GM12891 (cell line): ENCODE data around the gene ZFAND3.

Experiments
- DNase-seq: peaks from one replicate; pipeline ENCODE4 v3.0.0; 2011; ENCODE audit warnings: low spot score; ENCODE audit not compliant: insufficient read length
- FAIRE-seq: peaks from 2 replicates; lab custom pipeline; 2011; peaks lifted over from hg19 to GRCh38; lab: Jason Lieb, UNC
- PAX5 ChIP-seq: IDR thresholded peaks from 2 replicates; pipeline ENCODE4 v1.6.1; 2011; ENCODE audit warnings: low read length, moderate library complexity, mild to moderate bottlenecking; ENCODE audit not compliant: insufficient read depth, severe bottlenecking
- POLR2A ChIP-seq: IDR thresholded peaks from 2 replicates; pipeline ENCODE4 v1.6.1; 2011; ENCODE audit warnings: low read depth, low read length, control low read depth
- POLR2AphosphoS5 ChIP-seq: IDR thresholded peaks from 2 replicates; pipeline ENCODE4 v1.6.1; 2011; ENCODE audit warnings: low read depth, low read length, control low read depth
- POU2F2 ChIP-seq: IDR thresholded peaks from 2 replicates; pipeline ENCODE4 v1.6.1; 2011; ENCODE audit warnings: low read depth, mild to moderate bottlenecking, control low read depth, low read length, moderate library complexity
- SPI1 ChIP-seq: IDR thresholded peaks from 2 replicates; pipeline ENCODE4 v1.6.1; 2011; ENCODE audit warnings: low read depth, low read length, control low read depth
- TAF1 ChIP-seq: IDR thresholded peaks from 2 replicates; pipeline ENCODE4 v1.6.1; 2011; ENCODE audit warnings: low read depth, low read length, control low read depth

ZFAND3 gene

DNA sequence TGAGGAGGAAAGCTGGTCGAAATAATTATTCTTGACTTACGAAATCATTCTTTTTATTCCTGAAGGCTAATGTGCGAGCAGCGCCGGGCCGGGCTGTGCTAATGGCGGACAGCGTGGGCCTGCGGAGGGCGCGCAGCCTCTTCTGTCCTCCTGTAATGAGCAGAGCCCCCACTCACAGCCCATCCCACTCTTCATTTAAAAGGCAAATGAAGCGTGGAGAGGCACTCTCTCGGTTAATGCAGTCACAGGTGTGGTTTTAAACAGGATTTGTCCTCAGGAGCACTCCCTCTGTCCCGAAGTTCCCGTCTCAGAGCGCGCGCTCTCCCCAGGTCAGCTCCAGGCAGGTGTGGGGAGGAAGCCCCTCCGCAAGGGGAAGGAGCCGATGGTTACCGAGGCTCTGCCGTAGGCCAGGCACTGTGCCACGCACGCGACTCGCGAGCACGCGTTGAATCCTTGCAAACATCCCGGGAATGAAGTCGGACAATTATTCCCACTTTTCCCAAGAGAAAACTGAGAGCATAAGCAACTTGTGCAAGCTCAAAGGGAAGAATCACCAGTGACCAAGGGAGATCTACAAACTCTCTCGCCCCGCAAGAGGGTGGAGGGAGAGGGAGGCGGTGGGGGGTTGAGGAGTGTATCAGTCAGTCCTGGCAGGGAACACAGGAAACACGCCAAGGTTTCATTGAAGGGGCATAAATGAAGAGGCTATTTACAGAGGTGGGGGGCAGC, 35.5 kb upstream of the ZFAND3 start:
- no peak for TF ChIP-seq POLR2A
- TF ChIP-seq POU2F2: no peak
- 0 out of 2 replicates have a peak, but pooled peaks have one; percentile 40 for TF ChIP-seq TAF1
- peak; percentile 49 for DNase-seq
- peak; percentile 66 for FAIRE-seq

DNA sequence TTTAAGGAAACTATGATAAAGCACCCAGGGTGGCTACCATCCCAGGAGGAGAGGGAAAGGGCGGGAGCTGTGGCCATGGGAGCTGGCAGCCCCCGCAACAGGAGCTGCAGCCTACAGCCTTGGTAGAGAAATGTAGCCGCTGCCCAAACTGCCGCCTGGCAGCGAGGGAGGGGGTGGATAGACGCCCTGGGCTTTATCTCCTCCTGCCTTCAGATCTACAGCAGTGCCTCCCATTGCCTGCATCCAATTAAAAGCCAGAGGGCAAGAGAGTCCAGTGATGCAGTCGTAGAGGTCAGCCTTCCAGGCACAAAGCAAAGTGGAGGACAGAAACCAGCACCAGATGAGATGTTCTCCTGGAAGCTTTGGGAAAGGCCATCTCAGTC, 35.0 kb upstream of the ZFAND3 start:
- no peak for TF ChIP-seq POLR2AphosphoS5
- no peak for TF ChIP-seq PAX5
- TF ChIP-seq SPI1: no peak
- no peak for TF ChIP-seq POU2F2
- no peak for TF ChIP-seq POLR2A
- TF ChIP-seq TAF1: no peak
- no peak for FAIRE-seq

DNA sequence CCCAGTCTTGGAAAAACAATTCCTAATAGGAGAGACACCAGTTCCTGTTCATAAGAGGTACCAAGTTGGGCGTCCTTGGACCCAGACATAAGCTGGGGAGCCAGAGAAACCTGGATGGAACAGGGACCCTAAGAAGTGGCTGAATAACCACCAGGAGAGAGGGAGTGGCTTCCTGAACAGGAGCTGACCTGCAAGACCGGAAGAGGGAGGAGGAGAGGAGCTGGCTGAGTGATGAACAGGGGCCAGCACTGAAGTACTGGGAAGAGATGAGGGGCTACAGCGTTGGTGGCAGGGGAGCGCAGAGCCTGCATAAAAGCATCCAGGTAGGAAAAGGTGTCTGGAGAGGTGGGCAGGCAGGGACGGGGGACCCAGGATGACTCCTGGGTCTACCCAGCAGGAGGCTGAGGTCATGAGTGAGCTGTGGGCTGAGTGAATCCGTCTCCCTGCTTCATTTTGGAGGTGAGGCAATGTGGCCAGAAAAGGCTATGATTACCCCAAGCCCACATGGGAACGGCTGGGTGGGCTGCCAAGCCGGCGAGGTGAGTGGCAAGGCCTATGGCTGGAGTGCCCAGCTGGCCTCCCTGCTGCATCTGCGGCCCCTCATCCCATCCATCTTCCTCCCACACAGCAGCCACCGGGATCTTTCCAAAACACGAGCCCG, 34.4 kb upstream of the ZFAND3 start:
- no peak for DNase-seq
- TF ChIP-seq PAX5: no peak
- TF ChIP-seq POU2F2: no peak
- no peak for TF ChIP-seq POLR2A
- no peak for TF ChIP-seq TAF1
- no peak for TF ChIP-seq SPI1
- TF ChIP-seq POLR2AphosphoS5: no peak
- FAIRE-seq: no peak

More for the DNA sequence above, 35.0 kb upstream of the ZFAND3 start:
- DNase-seq: no peak

DNA sequence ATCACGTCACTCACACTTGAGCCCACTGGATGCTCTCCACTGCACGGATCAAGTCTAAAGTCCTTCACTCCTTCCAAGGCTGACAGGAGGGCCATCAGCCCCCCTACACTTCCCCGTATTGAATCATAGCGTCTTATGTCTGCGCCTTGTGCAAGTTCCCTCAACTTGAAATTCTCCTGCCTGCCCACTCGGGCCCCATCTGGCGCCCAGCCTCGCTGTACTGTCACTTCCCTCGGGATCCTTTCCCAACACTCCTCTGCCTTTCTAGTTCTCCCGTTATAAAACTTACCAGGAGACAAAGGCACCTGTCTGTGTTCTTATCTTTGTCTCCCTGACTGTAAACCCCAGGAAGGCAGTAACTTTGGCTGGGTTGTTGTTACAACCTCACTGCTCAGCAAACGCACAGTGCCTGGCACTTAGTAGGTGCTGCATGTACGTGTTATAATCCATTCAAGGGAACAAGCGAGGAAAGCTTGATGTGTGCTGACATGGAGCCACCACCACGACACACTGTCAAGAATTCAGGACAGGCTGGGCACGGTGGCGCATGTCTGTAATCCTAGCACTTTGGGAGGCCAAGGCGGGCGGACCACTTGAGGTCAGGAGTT, 33.8 kb upstream of the ZFAND3 start:
- DNase-seq (no peak), FAIRE-seq (no peak)
- TF ChIP-seq POLR2AphosphoS5 (no peak), POLR2A (no peak), PAX5 (no peak), POU2F2 (no peak), TAF1 (no peak)

DNA sequence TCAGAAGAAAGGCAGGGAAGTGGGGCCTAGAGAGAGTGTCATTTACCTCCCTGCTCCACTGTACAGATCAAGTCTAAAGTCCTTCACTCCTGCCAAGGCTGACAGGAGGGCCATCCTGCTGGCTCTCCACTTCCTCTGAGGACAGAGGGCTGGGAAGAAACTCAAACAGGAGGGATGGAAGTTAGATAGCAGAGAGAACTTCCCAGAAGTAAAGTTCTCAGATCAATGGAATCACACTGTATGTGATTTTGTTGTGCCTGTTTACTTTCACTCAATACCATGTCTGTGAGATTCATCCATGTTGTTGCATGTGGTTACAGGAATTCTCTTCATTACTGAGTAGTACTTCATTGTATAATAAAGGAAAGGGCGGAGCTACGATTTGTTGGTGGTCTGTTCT, 32.3 kb upstream of the ZFAND3 start:
- no peak for TF ChIP-seq SPI1
- TF ChIP-seq PAX5: no peak
- no peak for TF ChIP-seq POLR2A
- TF ChIP-seq TAF1: no peak
- DNase-seq (no peak), FAIRE-seq (no peak)

DNA sequence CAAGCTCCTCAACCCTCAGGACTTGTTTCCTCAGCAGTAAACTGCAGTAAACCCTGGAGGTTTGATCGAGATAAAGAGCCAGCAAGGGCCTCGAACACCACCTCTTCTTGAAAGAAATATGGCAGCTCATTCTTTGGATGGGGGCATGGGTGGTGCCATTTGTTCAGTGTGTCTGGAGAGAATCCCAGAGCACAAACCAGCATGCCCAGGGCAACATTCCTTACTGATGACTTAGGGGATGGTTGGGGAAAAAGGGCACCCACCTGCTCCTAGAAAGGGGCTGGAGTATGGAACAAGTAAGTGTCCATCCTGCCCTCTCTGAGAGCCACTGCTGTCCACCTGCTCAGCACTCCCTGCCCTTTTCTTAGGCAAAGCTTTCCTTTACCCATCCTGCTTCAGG, 31.3 kb upstream of the ZFAND3 start:
- FAIRE-seq (no peak), DNase-seq (no peak)
- TF ChIP-seq PAX5: no peak

DNA sequence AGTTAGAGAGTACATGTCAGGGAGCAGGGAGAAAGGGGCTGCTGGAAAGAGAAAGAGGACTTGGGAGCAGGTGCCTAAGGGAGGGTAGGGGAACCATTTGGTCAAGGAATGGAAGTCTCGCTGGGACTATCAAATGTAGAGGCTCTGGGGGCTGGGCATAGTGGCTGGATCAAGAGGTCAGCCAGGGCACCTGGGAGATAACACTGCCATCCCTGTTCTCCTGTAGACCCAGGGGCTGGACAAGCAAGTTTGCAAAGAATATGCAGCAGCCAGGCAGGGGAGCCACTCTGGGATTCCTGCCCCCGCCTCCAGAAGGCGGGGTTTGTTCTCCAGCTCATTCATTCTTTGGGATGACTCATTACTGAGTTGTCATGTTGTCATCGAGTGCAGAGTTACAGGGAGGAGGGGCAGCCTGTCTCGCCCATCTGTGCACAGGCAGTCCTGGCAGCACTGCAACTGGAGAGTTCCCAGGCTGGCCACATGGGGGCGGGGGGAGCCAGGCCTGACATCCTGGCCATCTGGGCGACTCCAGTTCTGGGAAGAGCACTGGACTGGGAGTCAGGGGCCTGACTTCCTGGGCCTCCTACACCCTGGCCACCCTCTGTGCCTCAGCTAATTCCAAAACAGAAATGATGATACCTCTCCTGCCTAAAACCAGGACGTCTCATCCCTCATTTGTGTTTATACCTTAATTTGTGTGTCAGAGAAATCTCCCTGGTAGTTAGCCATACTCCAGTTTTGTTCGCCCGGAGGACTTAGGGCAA, 28.2 kb upstream of the ZFAND3 start:
- FAIRE-seq (peak; percentile 91), DNase-seq (peak; percentile 71)
- TF ChIP-seq POU2F2 (no peak), SPI1 (no peak), POLR2A (no peak), TAF1 (no peak), PAX5 (no peak), POLR2AphosphoS5 (no peak)

DNA sequence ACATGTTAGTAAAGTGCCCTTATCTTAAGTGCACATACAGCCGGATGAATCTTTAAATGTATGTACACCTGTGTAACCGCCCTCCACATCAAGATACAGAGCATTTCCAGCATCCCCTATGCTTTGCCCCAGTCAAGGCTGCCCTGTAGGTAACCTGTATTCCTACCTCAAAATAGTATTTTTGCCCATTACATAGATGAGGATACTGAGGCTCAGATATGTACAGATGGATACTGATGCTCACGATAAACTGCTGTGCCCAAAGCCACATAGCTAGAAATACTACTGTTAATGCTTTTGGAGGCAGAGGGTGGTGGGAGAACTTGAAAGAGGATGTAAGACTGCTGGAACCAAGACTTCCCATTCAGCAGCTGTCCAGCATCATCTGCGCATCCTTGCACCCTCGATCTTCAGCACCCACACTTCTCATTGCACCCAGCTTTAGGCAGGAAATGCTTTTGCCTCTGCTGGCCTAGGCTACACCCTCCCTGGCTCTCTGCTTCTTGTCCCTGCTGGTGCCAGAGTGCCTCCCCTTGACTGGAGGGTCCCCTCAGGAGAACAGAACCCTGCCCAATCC, 27.0 kb upstream of the ZFAND3 start:
- FAIRE-seq (no peak), DNase-seq (no peak)
- TF ChIP-seq POU2F2: no peak
- TF ChIP-seq TAF1: no peak
- no peak for TF ChIP-seq POLR2AphosphoS5
- TF ChIP-seq SPI1: no peak
- no peak for TF ChIP-seq PAX5
- no peak for TF ChIP-seq POLR2A

DNA sequence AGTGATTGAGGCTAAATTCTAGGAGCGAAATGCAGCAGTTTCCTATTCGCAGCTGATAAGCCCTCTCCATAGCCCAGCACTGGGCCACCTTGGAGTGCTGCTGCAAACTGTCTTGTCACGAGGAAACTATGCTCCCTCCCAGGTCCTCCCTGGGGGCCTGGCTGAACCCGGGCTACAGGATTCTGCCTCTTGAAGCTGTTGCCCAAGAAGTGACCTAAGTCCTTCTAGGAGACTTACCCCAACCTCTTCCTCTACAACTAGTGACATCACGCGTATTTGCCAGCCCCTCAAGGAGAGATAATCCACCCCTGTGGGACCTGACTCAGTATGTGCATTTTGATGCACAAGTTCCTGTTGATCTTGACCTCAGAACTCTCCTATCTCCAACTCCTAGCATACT, 26.5 kb upstream of the ZFAND3 start:
- FAIRE-seq (no peak), DNase-seq (no peak)
- TF ChIP-seq TAF1: no peak
- no peak for TF ChIP-seq SPI1
- no peak for TF ChIP-seq POLR2A
- TF ChIP-seq POLR2AphosphoS5: no peak
- TF ChIP-seq PAX5: no peak
- no peak for TF ChIP-seq POU2F2
